Upper lobe of left lung (tissue), 4 donors: Measurements from ENCODE around the gene PEX14.

Experiments
- EP300 ChIP-seq, 4 donors: sonication (generic); formaldehyde crosslinking; IDR thresholded peaks; one replicate each; pipeline ENCODE4 v1.5.1; 2017; ENCODE audit warnings: antibody characterized with exemption in 4 of 4, control low read depth in 2 of 4
- POLR2A ChIP-seq, 4 donors: fragments of 450-650 bp; IDR thresholded peaks; one replicate each; pipeline ENCODE4 v1.5.1; 2016 to 2017; ENCODE audit warnings: antibody characterized with exemption in 4 of 4, mild to moderate bottlenecking in 2 of 4
- TF ChIP-seq, protein P1 (sequence below), 6 experiments: fragments of 450-650 bp in 4 of 6; fragments of 200-600 bp in 2 of 6; sonication (generic) in 2 of 6; IDR thresholded peaks; one replicate each; pipeline ENCODE4 v1.5.1; 2016 to 2019; ENCODE audit warnings: antibody characterized with exemption in 6 of 6

DNA sequence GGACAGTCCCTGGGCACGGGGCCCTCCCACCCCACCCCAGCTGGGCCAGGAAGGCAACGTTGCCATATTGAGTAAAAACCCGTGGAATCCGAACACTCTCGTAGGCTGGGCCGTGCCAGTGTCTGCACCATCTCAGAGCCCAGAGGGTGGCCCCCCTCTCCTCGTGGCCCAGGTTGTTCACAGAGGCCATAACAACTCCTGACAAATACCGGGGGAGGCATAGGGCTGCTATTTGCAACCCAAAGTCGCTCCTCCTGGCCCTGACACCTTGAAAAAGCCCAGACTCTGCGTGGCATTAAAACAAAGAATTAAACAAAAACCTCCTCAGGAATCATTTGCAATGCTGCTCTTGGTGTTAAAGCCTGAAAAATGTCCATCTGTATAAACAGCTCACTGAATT is 180.3 kb downstream of the PEX14 start:
- TF ChIP-seq EP300 (IDR thresholded peaks at IDR 0.05) (no peak), POLR2A (IDR thresholded peaks at IDR 0.05) (no peak)
- TF ChIP-seq, protein P1, sequence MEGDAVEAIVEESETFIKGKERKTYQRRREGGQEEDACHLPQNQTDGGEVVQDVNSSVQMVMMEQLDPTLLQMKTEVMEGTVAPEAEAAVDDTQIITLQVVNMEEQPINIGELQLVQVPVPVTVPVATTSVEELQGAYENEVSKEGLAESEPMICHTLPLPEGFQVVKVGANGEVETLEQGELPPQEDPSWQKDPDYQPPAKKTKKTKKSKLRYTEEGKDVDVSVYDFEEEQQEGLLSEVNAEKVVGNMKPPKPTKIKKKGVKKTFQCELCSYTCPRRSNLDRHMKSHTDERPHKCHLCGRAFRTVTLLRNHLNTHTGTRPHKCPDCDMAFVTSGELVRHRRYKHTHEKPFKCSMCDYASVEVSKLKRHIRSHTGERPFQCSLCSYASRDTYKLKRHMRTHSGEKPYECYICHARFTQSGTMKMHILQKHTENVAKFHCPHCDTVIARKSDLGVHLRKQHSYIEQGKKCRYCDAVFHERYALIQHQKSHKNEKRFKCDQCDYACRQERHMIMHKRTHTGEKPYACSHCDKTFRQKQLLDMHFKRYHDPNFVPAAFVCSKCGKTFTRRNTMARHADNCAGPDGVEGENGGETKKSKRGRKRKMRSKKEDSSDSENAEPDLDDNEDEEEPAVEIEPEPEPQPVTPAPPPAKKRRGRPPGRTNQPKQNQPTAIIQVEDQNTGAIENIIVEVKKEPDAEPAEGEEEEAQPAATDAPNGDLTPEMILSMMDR (IDR thresholded peaks at IDR 0.05) = no peak
